Left renal pelvis (tissue), 4 donors: ENCODE data around the gene SELE. TPM values are rescaled to one million over a fixed set of nuclear protein-coding genes. Genes with fewer than 3 reads are reported as not detected.
"Not testable (repeated sequence)": the region's sequence is repeated elsewhere in the genome, so short reads cannot be mapped to it uniquely, and the experiment has no call there.

Source experiments
- DNase-seq, 4 donors: peaks; one replicate each; pipeline ENCODE4 v3.0.0-alpha.2; 2013; ENCODE audit warnings: low read depth in 4 of 4, low spot score in 3 of 4
- polyA plus RNA-seq, 4 donors: library from polyadenylated mRNA; unstranded; fragments of 120-200 nt; gene quantifications; one replicate each; pipeline ENCODE4 v1.2.1, GENCODE V29; 2013; ENCODE audit not compliant: insufficient read length in 4 of 4

Gene SELE
- polyA plus RNA-seq, 4 donors = 0.49 to 2.5 (median 0.52) TPM

DNA sequence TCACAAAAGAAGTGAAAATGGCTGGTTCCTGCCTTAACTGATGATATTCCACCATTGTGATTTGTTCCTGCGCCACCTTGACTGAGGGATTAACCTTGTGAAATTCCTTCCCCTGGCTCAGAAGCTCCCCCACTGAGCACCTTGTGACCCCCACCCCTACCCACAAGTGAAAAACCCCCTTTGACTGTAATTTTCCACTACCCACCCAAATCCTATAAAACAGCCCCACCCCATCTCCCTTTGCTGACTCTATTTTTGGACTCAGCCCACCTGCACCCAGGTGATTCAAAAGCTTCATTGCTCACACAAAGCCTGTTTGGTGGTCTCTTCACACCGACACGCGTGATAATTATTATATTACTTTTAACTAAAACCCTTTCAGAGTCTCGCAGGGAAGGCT lies 45.5 kb downstream of the SELE start:
- not testable (repeated sequence) for DNase-seq

DNA sequence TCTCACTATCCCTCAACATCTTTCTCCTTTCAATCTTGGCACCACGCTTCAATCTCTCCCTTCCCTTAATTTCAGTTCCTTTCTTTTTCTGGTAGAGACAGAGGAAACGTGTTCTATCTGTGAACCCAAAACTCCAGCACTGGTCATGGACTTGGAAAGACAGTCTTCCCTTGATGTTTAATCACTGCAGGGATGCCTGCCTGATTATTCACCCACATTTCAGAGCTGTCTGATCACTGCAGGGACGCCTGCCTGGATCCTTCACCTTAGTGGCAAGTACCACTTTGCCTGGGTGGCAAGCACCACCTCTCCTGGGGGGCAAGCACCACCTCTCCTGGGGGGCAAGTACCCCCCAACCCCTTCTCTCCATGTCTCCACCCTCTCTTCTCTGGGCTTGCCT lies 50.2 kb downstream of the SELE start:
- no peak for DNase-seq

DNA sequence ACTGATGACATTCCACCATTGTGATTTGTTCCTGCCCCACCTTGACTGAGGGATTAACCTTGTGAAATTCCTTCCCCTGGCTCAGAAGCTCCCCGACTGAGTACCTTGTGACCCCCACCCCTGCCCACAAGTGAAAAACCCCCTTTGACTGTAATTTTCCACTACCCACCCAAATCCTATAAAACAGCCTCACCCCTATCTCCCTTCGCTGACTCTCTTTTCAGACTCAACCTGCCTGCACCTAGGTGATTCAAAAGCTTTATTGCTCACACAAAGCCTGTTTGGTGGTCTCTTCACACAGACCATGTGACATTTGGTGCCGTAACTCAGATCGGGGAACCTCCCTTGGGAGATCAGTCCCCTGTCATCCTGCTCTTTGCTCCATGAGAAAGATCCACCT lies 50.7 kb downstream of the SELE start:
- DNase-seq = not testable (repeated sequence)

GRCh38 chr1:169682071-169682470 lies 51.8 kb downstream of the SELE start:
- DNase-seq = no peak

DNA sequence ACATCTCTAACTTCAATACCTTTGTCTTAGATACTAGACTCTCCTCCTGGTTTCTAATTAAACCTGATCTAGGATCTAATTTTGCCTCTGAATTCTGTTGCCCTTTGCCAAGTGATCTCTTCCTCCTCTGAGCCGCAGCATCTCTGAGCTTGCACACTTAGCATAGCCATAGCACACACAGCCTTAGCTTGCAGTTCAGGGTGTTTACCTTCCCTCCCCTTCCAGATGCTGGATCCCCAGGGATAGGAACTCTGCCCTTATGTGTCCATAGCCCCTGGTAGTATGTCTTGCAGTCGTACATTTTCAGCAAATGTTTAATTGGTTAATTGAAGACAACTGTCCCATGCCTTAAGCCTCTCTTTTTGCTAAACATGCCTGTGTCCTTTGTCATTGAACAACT lies 52.7 kb downstream of the SELE start:
- DNase-seq = no peak

DNA sequence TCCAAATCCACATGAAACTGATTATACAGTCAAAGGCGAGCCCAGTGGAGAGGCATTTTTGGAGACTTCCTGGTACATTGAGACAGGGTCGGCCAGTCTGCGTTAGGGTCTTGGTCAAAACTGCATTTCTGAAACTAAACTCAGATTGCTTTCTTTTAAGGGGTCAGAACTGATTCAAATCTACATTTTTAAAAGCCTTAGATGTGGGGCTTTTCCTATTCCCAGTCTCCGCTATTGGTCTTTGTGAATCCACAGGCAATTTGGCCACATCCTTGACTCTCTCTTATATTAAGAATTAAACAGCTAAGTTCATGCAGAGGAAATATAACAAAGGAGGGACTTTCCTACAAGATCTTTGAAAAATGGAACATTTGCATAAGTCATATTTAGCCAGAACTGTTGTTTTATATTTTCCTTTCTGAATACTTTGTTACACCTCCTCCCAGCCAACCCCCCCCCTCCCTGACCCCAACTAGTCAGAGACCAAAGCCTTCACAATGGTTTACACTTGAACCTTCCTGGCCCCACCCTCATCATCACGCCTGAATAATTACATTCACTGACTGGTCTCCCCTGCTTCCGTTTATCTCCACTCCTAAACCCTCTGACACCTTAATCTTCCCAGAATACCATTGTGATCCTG lies 53.4 kb downstream of the SELE start:
- DNase-seq = no peak

DNA sequence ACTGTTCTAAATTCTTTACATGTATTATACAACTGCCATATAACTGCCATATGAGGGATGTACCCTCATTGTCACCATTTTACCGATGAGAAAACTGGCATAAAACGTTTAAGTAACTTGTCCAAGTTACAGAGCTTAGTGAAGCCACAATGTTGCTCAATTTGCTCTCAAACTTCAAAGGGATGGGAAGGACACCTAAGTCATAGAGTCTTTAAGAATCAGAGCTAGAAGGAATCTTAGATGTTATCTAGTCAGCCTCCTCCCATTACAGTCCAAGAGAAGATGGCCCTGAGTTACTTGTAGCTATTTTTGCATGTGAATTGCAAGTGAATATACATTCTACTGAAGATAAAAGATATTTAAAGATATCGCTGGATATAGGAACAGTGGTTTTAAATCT lies 54.2 kb downstream of the SELE start:
- no peak for DNase-seq

- DNase-seq = no peak
Observed at GRCh38 chr1:169676001-169676400, 57.9 kb downstream of the SELE start.

Other genes starting within 250 kb of the SELE start
- gene SLC19A2, start 248.1 kb downstream of the SELE start, polyA plus RNA-seq = 10 to 100 TPM in 3 of 4 donors, 1 to 10 TPM in 1; 6.7 to 21.8 (median 18.5) TPM
- 1 to 10 TPM; 1.6 to 2.7 (median 2.0) TPM for gene F5, start 147.6 kb downstream of the SELE start, polyA plus RNA-seq
- 1 to 10 TPM; 1.6 to 8.0 (median 5.5) TPM for gene SELP, start 104.0 kb downstream of the SELE start, polyA plus RNA-seq
- gene SELL, start 22.5 kb downstream of the SELE start, polyA plus RNA-seq = 1 to 10 TPM; 2.6 to 4.7 (median 3.2) TPM
- 10 to 100 TPM; 11.6 to 21.0 (median 15.3) TPM for gene METTL18, start 60.8 kb upstream of the SELE start, polyA plus RNA-seq
- gene SCYL3, start 159.8 kb upstream of the SELE start, polyA plus RNA-seq = 10 to 100 TPM; 12.4 to 21.6 (median 19.6) TPM